T-helper 1 cell treated with Interleukin-12 subunit alpha and Interleukin-12 subunit beta and Interleukin-4 antibody, amounts not matched to agents 30 ng/mL and 1 ng/mL, for 36 hours (primary cell): ENCODE data around the gene ANKIB1. TPM values are rescaled to one million over a fixed set of nuclear protein-coding genes. Genes with fewer than 3 reads are reported as not detected.

Experiments used
- intact Hi-C: fragments of 100-400 bp; cut with micrococcal nuclease; formaldehyde crosslinking; loops from one replicate; pipeline ENCODE4 v1.15.1; 2024
- total RNA-seq: library from RNA; stranded (reverse); gene quantifications from 2 replicates; pipeline ENCODE4 v1.2.3, GENCODE V29; 2022

The ANKIB1 gene
- total RNA-seq, 1 donor from 2014 or later: 65.7 TPM

DNA sequence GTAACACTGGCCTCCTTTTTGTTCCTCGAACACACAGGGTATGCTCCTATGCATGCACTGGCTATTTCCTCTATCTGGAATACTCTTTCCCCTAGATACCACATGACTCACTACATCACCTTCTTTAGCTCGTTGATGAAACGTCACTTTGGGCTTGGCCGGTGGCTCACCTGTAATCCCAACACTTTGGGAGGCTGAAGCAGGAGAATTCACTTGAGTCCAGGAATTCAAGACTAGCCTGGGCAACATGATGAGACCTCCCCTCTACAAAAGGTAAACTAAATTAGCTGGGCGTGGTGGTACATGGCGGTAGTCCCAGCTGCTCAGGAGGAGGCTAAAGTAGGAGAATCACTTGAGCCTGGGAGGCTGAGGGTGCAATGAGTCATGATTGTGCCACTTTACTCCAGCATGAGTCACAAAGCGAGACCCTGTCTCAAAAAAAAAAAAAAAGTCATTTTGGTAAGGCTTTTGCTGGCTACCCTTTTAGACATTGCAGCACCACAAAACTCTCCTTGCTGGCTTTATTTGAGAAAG, 14.5 kb downstream of the ANKIB1 start:
- intact Hi-C loops: no loop called here

- intact Hi-C loops: no loop called here
These were observed 20.9 kb downstream of the ANKIB1 start for GRCh38 chr7:92266415-92267241.

DNA sequence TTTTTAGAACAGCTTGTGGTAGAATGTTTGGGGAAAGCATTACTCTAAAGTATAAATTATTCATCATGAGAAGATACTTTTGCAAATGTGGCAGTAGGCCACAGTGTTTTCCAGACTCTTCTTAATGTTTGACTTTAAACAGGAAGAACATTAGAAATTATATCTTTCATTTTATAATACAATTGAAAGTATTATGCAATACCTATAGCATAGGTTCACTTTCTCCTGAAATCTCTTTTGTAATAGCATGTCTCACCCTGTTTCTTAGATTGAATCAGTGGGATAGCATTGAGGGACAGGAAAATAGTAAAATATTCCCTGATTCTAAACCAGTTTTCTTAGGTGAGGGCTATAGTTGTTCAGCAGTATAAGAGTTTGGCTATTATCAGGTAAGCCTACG, 23.1 kb downstream of the ANKIB1 start:
- intact Hi-C loops: no loop called here

- intact Hi-C loops: no loop called here
These were observed 29.6 kb downstream of the ANKIB1 start for GRCh38 chr7:92275327-92275726.

DNA sequence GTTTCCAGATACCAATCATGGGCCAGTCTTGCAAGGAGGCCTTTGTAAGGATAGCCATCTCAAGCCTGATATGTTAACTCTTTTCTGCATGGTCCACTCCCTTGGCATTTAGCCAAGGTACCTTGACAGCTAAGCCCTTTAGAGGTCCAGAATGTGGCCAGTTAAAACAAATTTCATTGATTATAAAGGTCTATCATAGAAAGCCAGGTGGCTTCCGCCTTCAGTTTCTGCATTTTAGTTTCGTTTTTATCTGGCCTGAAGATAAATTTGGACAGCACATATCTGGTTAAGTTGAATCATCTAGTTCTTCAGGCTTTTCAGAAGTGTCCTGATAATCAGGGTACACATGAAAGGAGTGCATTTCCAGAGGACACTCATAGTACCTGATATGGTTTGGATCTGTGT, 30.7 kb downstream of the ANKIB1 start:
- intact Hi-C loops: no loop called here

DNA sequence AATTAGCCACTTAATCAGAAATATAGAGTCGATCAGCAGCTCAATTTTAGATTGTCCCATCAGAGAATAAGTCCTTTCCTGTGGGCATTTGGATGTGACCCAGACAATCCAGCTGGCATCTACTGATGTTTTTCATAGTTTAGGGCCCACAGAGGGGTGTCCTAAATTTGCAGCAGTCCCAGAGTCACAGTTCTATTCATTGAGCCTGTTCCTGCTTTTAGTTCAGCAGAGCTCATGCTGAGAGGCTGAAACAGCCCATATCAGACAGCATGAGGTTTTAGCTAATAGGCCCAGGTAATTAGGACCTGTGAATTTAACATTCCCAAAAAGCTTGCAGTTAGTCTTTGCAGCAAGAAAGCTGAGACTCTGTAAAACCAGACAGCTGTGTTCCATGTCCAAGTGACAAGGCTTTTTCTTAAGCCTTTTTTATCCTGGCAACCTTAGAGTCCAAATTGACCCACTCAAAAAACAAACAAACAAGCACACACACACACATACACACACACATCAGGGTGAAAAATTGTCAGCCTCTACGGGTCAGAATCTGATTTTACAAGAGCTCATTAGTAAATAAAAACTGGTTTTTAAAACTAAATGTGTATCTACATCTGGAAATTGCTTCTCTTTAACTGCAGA, 33.7 kb downstream of the ANKIB1 start:
- intact Hi-C loops: no loop called here

- intact Hi-C loops: no loop called here
These were observed 35.3 kb downstream of the ANKIB1 start for GRCh38 chr7:92281031-92281430.

DNA sequence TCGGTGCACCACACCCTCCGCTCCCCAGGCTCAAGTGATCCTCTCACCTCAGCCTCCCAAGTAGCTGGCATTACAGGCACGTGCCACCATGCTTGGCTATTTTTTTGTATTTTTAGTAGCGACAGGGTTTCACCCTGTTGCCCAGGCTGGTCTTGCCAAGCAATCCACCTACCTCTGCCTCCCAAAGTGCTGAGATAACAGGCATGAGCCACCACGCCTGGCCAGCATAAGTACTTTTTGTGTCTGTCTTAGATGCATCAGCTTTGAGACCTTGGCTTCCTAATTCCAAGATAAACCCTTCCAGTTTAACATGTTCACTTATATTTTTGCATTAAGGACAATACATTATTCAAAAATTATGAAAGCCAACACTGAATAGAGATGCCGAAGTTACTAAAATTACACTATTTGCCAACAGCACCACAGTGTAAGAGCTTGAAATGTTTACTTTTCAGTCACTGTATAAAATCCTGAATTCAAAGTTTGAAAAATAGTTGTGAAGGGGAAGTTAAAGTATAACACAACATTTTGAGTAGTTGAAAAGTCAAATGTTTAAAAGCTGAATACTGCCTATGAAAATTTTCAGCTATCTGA, 36.5 kb downstream of the ANKIB1 start:
- intact Hi-C loops: no loop called here

DNA sequence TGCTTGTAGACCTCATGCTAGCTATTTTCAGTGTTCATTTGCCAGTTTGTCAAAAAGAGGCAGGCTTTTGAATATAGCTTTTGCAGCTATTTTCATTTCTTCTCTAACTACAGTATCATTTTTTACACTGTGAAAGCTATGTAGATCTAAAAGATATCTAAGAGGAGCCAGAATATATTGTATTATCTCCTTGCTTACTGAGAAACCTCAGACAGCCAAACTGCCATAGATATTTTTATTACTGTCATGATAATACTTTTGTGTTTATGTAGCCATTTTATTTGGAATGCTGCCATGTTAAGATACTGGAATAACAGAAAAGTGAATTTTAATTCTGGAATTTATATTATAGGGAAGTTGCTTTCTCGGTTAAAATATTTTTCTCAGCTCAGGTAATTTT, 37.2 kb downstream of the ANKIB1 start:
- intact Hi-C loops: no loop called here

- intact Hi-C loops: no loop called here
These were observed 43.5 kb downstream of the ANKIB1 start for GRCh38 chr7:92289321-92289720.

GRCh38 chr7:92292981-92293380, 47.2 kb downstream of the ANKIB1 start:
- intact Hi-C loops: loop anchor here (10.0 kb wide), 1 partner anchor 1602 kb away; the partner anchor contains the start of gene TFPI2

DNA sequence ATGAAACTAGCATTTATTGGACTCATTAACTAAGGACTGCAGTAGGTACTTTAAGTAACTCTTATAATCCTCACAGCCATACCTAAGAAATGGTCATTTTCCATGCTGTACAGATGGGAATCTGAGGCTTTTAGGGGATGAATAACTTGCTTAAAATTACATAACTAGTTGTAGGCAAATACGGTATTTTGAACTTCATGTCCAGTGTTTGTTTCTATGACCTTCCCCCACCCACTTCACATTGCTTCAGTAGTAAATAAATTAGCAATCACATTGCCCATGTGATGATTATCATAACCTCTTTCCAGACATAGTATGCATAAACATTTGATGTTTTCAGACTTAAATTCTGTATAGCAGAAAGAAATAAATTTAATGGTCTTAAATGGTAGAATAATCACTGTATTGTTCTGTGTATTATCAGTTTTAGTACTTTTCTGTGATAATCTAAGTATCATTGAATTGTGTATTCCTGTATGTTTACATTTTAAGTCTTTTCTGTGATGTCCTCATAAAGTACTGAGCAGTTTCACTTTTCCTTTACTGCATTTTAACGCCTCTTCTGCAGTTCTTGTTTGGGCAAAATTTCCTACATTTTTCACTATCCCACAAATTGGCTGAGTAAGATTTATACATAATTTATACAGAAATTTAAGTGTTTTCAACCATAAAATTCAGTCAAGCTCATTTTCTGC, 48.3 kb downstream of the ANKIB1 start:
- intact Hi-C loops: loop anchor here (2.0 to 10.0 kb wide), 2 partner anchors 47 to 1601 kb away; partner anchors contain the start of gene TFPI2

DNA sequence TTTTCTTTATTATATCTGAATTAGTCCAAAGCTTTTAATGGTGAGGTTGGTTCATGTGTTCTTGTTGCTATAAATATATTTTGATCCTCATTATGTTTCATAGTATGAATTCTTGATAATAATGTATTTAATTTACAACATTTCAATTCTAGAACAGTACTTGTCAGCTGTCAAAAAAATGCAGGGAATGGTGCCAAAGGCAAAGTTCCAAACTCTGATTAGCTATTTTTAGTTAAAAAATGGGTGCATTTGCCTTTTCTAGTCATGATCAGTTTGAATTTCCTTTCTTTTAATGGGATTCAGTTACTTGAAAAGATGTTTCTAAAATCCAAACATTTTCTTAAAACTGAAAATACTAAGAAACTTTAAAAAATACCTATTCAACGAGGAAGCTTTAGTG, 49.6 kb downstream of the ANKIB1 start:
- intact Hi-C loops: loop anchor here (2.0 to 10.0 kb wide), 2 partner anchors 49 to 1599 kb away; partner anchors contain the start of gene TFPI2

GRCh38 chr7:92296235-92296634, 50.5 kb downstream of the ANKIB1 start:
- intact Hi-C loops: loop anchor here (10.0 kb wide), 1 partner anchor 1599 kb away; the partner anchor contains the start of gene TFPI2

DNA sequence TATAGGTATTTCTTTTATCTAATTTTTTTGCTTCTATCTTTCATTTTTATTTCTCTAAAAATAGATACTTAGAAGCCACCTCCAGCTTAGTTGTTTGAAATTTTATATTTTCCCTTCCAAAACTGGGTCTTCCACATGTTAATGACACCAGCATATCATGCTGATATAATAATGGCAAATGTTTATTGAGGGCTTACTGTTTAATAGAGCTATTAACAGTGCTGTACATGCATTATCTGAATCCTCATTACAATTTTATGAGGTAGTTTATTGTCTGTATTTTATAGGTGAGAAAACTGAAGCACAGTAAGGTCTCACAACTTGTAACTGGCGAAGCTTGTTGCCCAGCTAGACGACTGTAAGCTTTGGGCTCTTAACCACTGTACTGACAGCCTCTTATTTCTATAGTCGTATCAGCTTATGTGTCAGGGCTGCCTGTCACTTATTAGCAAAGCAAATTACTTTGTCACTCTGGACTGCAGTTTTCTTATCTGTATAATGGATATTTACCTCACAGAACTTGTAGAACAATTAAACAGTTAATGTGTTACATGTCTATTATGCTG, 51.2 kb downstream of the ANKIB1 start:
- intact Hi-C loops: loop anchor here (10.0 kb wide), 1 partner anchor 1598 kb away; the partner anchor contains the start of gene TFPI2

DNA sequence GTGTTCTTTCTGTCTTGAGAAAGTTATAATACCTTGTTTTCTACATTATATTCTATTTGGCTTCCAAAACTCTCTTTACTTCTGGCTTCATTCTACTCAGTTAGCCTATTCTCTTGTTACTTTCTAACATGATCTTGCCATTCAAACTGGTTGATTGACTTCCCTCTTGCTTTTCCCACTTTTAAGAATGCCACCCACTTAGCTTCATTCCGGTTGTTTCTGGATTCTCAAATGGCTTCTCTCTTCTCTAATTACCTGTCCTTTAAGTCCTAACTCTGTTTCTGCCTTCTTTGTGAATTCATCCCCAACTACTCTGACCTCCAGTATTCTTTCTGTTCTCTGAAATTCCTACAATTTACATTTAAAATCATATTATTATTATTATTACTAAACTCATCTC, 52.0 kb downstream of the ANKIB1 start:
- intact Hi-C loops: loop anchor here (10.0 kb wide), 1 partner anchor 1597 kb away; the partner anchor contains the start of gene TFPI2

- intact Hi-C loops: no loop called here
These were observed 58.0 kb downstream of the ANKIB1 start for GRCh38 chr7:92303761-92304160.

GRCh38 chr7:92304406-92304893, 58.7 kb downstream of the ANKIB1 start:
- intact Hi-C loops: no loop called here

GRCh38 chr7:92306153-92306552, 60.4 kb downstream of the ANKIB1 start:
- intact Hi-C loops: no loop called here

DNA sequence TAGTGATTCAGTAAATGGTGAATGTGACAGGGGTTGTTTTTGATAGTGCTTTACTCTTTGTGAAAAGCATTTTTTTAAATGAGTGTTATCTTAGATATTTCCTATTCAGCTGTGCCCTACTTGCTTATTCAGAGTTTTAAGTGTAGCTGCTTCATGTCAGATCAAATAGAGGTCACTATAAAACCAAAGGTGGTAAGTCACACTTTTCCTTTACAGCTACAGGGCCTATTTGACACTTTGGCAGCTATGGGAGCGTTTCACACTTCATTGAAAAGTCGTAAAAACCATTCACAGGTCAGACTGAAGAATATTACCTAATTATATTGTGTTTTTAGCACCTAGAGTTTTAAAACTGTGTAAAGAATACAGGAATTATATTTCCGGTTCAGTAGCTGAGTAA, 67.3 kb downstream of the ANKIB1 start:
- intact Hi-C loops: no loop called here

DNA sequence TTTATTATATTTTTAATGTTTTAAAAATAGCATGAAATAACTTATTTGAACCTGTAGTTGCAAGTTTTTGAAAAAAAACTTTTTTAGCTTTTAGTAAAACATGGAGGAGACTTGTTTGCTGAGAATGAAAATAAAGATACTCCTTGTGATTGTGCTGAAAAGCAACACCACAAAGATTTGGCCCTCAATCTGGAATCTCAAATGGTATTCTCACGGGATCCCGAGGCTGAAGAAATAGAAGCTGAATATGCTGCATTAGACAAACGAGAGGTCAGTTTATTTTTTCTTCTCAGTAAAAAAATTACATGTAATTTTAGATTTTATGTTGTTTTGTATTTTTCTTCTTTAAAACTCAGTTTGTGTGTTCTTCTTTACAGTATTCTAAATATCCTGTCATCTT, 73.5 kb downstream of the ANKIB1 start:
- intact Hi-C loops: no loop called here
